Nucleus accumbens (tissue), 56 donors: ENCODE data around the gene GCA.
A peak's percentile ranks its signal among the peaks of the same experiment; 100 is the strongest.

ENCODE experiments used
- DNase-seq, 56 donors: peaks; one replicate each; lab custom pipeline; 2025; lab: John Stamatoyannopoulos, UW

The GCA gene

GRCh38 chr2:162327134-162327769 lies 16.7 kb upstream of the GCA start:
- DNase-seq: peak in 1 of 56 donors; percentile 15

- DNase-seq: no peak
Measured at GRCh38 chr2:162327806-162328205, 16.1 kb upstream of the GCA start.

- DNase-seq: no peak
Measured at GRCh38 chr2:162328424-162329157, 15.3 kb upstream of the GCA start.

- no peak for DNase-seq
Measured at GRCh38 chr2:162330881-162331280, 13.1 kb upstream of the GCA start.

- peak in 5 of 56 donors; percentile 5 to 44 (median 8) for DNase-seq
Measured at GRCh38 chr2:162333968-162334367, 10.0 kb upstream of the GCA start.

GRCh38 chr2:162337868-162338267 lies 6.1 kb upstream of the GCA start:
- no peak for DNase-seq

GRCh38 chr2:162340822-162341221 lies 3.1 kb upstream of the GCA start:
- DNase-seq: no peak

GRCh38 chr2:162342321-162342720 lies 1.6 kb upstream of the GCA start:
- DNase-seq: no peak

- no peak for DNase-seq
Measured at GRCh38 chr2:162342841-162343240, 1.1 kb upstream of the GCA start.

- no peak for DNase-seq
Measured at GRCh38 chr2:162343492-162343823, 474 bp upstream of the GCA start.

- peak in 2 of 56 donors; percentile 14 to 57 for DNase-seq
Measured at GRCh38 chr2:162344617-162344950, 652 bp downstream of the GCA start.

- no peak for DNase-seq
Measured at GRCh38 chr2:162365392-162365791, 21.5 kb downstream of the GCA start.

- no peak for DNase-seq
Measured at GRCh38 chr2:162368494-162368893, 24.6 kb downstream of the GCA start.

GRCh38 chr2:162369551-162369950 lies 25.6 kb downstream of the GCA start:
- no peak for DNase-seq

GRCh38 chr2:162370931-162371330 lies 27.0 kb downstream of the GCA start:
- no peak for DNase-seq

- DNase-seq: no peak
Measured at GRCh38 chr2:162372818-162373217, 28.9 kb downstream of the GCA start.

GRCh38 chr2:162379719-162380580 lies 36.0 kb downstream of the GCA start:
- no peak for DNase-seq

- no peak for DNase-seq
Measured at GRCh38 chr2:162381851-162382250, 37.9 kb downstream of the GCA start.

GRCh38 chr2:162382278-162382677 lies 38.3 kb downstream of the GCA start:
- no peak for DNase-seq

GRCh38 chr2:162385536-162385935 lies 41.6 kb downstream of the GCA start:
- no peak for DNase-seq

- peak in 5 of 56 donors; percentile 3 to 15 (median 5) for DNase-seq
Measured at GRCh38 chr2:162390801-162391200, 46.9 kb downstream of the GCA start.

- peak in 8 of 56 donors; percentile 1 to 15 (median 10) for DNase-seq
Measured at GRCh38 chr2:162400336-162400735, 56.4 kb downstream of the GCA start.
